ENCODE measurements around the gene LATS1.

Gene LATS1

GRCh38 chr6:149657441-149657840 lies 60.5 kb downstream of the LATS1 start:
- no peak for DNase-seq

GRCh38 chr6:149651056-149651455 lies 66.8 kb downstream of the LATS1 start:
- no peak for DNase-seq

- DNase-seq = peak; percentile 76
Measured at GRCh38 chr6:149648148-149649145, 69.5 kb downstream of the LATS1 start, which contains the start of gene KATNA1. Gene KATNA1 (minus strand): TSS chr6:149648714. CDS start chr6:149638547, 10,167 bp downstream.

GRCh38 chr6:149646599-149646998 lies 71.3 kb downstream of the LATS1 start:
- DNase-seq = no peak

GRCh38 chr6:149642829-149643580 lies 74.9 kb downstream of the LATS1 start:
- DNase-seq = no peak

- DNase-seq = no peak
Measured at GRCh38 chr6:149636124-149636523, 81.8 kb downstream of the LATS1 start.

GRCh38 chr6:149634315-149634714 lies 83.6 kb downstream of the LATS1 start:
- DNase-seq = no peak

- no peak for DNase-seq
Measured at GRCh38 chr6:149628875-149629510, 88.9 kb downstream of the LATS1 start.

- no peak for DNase-seq
Measured at GRCh38 chr6:149627672-149628071, 90.2 kb downstream of the LATS1 start.

GRCh38 chr6:149615805-149616204 lies 102.1 kb downstream of the LATS1 start:
- no peak for DNase-seq

- DNase-seq = no peak
Measured at GRCh38 chr6:149614337-149614736, 103.6 kb downstream of the LATS1 start.

GRCh38 chr6:149608381-149608982 lies 109.4 kb downstream of the LATS1 start:
- DNase-seq = no peak
